HEK293 (cell line): ENCODE data around the gene HMGB1.

Experiments used
- CTCF ChIA-PET: fragments of 350-600 bp; formaldehyde crosslinking; extraction: SDS; loops from one replicate; lab custom pipeline; 2021; ENCODE audit warnings: antibody characterized with exemption; lab: Yijun Ruan, JAX
- POLR2A ChIA-PET: fragments of 300-600 bp; formaldehyde crosslinking; extraction: SDS; loops from one replicate; lab custom pipeline; 2020; ENCODE audit warnings: antibody characterized with exemption, inconsistent platforms; lab: Yijun Ruan, JAX
- H3K27ac ChIP-seq: fragments of 200-500 bp; sonication (Bioruptor generic); 2 replicates; pipeline ENCODE4 v1.5.1; 2014; ENCODE audit warnings: low read depth, low read length, control low read depth, inconsistent platforms; ENCODE audit errors: extremely low read depth
- H3K36me3 ChIP-seq, 2 experiments: fragments of 200-500 bp in 1 of 2; sonication (Bioruptor generic) in 1 of 2; 1 replicate in 1 of 2; 2 replicates in 1 of 2; pipeline ENCODE4 v1.5.1; 2014 to 2017; ENCODE audit warnings: inconsistent platforms in 2 of 2, low read length in 2 of 2; ENCODE audit not compliant: control insufficient read depth in 2 of 2, insufficient read depth in 1 of 2
- H3K4me1 ChIP-seq: fragments of 200-500 bp; sonication (Bioruptor generic); 2 replicates; pipeline ENCODE4 v1.5.1; 2014; ENCODE audit warnings: mild to moderate bottlenecking, low read length, inconsistent platforms; ENCODE audit not compliant: control insufficient read depth, insufficient read depth
- H3K4me3 ChIP-seq: 2 replicates; pipeline ENCODE4 v1.5.1; 2011; ENCODE audit warnings: low read depth, mild to moderate bottlenecking, control low read depth, low read length, moderate library complexity
- H3K9me3 ChIP-seq: fragments of 200-500 bp; sonication (Bioruptor generic); 2 replicates; pipeline ENCODE4 v1.5.1; 2014; ENCODE audit warnings: low read depth, low read length, inconsistent platforms; ENCODE audit not compliant: control insufficient read depth, insufficient read depth
- GLI4 ChIP-seq: fragments of 450-650 bp; formaldehyde crosslinking; IDR thresholded peaks from 2 replicates; pipeline ENCODE4 v1.5.1; 2016; ENCODE audit warnings: missing biosample characterization, missing genetic modification characterization
- HIC1 ChIP-seq: fragments of 450-650 bp; formaldehyde crosslinking; IDR thresholded peaks from 2 replicates; pipeline ENCODE4 v1.5.1; 2016; ENCODE audit warnings: missing biosample characterization, missing genetic modification characterization
- HOXC10 ChIP-seq: sonication (generic); formaldehyde crosslinking; IDR thresholded peaks from 2 replicates; pipeline ENCODE4 v1.8.1; 2023; ENCODE audit warnings: mild to moderate bottlenecking, missing genetic modification reagents
- IKZF3 ChIP-seq: fragments of 450-650 bp; IDR thresholded peaks from 2 replicates; pipeline ENCODE4 v1.5.0; 2018; ENCODE audit warnings: missing biosample characterization, mild to moderate bottlenecking, missing genetic modification characterization, moderate library complexity
- OVOL3 ChIP-seq: fragments of 450-650 bp; formaldehyde crosslinking; IDR thresholded peaks from 2 replicates; pipeline ENCODE4 v1.5.1; 2016; ENCODE audit warnings: missing biosample characterization, missing genetic modification characterization
- SALL2 ChIP-seq: fragments of 450-650 bp; formaldehyde crosslinking; IDR thresholded peaks from 2 replicates; pipeline ENCODE4 v1.5.0; 2017; ENCODE audit warnings: missing biosample characterization, mild to moderate bottlenecking, missing genetic modification characterization, borderline replicate concordance
- SP3 ChIP-seq: fragments of 450-650 bp; formaldehyde crosslinking; IDR thresholded peaks from 2 replicates; pipeline ENCODE4 v1.5.1; 2016; ENCODE audit warnings: missing biosample characterization, missing genetic modification characterization
- YY2 ChIP-seq: fragments of 450-650 bp; formaldehyde crosslinking; IDR thresholded peaks from 2 replicates; pipeline ENCODE4 v1.5.1; 2016; ENCODE audit warnings: missing biosample characterization, missing genetic modification characterization
- ZBTB10 ChIP-seq: fragments of 450-650 bp; formaldehyde crosslinking; IDR thresholded peaks from 2 replicates; pipeline ENCODE4 v1.5.1; 2016; ENCODE audit warnings: missing biosample characterization, missing genetic modification characterization
- ZIC2 ChIP-seq: fragments of 450-650 bp; formaldehyde crosslinking; IDR thresholded peaks from 2 replicates; pipeline ENCODE4 v1.5.1; 2016; ENCODE audit warnings: missing biosample characterization, missing genetic modification characterization
- ZNF132 ChIP-seq: fragments of 450-650 bp; formaldehyde crosslinking; IDR thresholded peaks from 2 replicates; pipeline ENCODE4 v1.5.1; 2017; ENCODE audit warnings: missing biosample characterization, missing genetic modification characterization, borderline replicate concordance
- ZNF148 ChIP-seq: fragments of 450-650 bp; formaldehyde crosslinking; IDR thresholded peaks from 2 replicates; pipeline ENCODE4 v1.5.0; 2017; ENCODE audit warnings: missing biosample characterization, missing genetic modification characterization, borderline replicate concordance
- ZNF211 ChIP-seq: fragments of 450-650 bp; formaldehyde crosslinking; IDR thresholded peaks from 2 replicates; pipeline ENCODE4 v1.5.1; 2016; ENCODE audit warnings: low read depth, missing biosample characterization, missing genetic modification characterization
- ZNF239 ChIP-seq: fragments of 450-650 bp; formaldehyde crosslinking; IDR thresholded peaks from 2 replicates; pipeline ENCODE4 v1.5.1; 2016; ENCODE audit warnings: missing biosample characterization, missing genetic modification characterization
- ZNF26 ChIP-seq: fragments of 450-650 bp; formaldehyde crosslinking; IDR thresholded peaks from 2 replicates; pipeline ENCODE4 v1.5.1; 2016; ENCODE audit warnings: missing biosample characterization, missing genetic modification characterization
- ZNF423 ChIP-seq: fragments of 450-650 bp; formaldehyde crosslinking; IDR thresholded peaks from 2 replicates; pipeline ENCODE4 v1.5.1; 2016; ENCODE audit warnings: missing biosample characterization, missing genetic modification characterization
- ZNF473 ChIP-seq: fragments of 450-650 bp; formaldehyde crosslinking; IDR thresholded peaks from 2 replicates; pipeline ENCODE4 v1.5.1; 2017; ENCODE audit warnings: missing biosample characterization, missing genetic modification characterization
- ZNF501 ChIP-seq: fragments of 450-650 bp; formaldehyde crosslinking; IDR thresholded peaks from 2 replicates; pipeline ENCODE4 v1.5.1; 2016; ENCODE audit warnings: missing biosample characterization, missing genetic modification characterization
- ZNF510 ChIP-seq: fragments of 450-650 bp; formaldehyde crosslinking; IDR thresholded peaks from 2 replicates; pipeline ENCODE4 v1.5.1; 2018; ENCODE audit warnings: mild to moderate bottlenecking, missing genetic modification characterization, missing biosample characterization; ENCODE audit not compliant: insufficient replicate concordance
- ZNF513 ChIP-seq: fragments of 450-650 bp; IDR thresholded peaks from 2 replicates; pipeline ENCODE4 v1.5.1; 2018; ENCODE audit warnings: missing biosample characterization, missing genetic modification characterization
- ZNF660 ChIP-seq: fragments of 450-650 bp; IDR thresholded peaks from 2 replicates; pipeline ENCODE4 v1.5.1; 2018; ENCODE audit warnings: missing biosample characterization, mild to moderate bottlenecking, missing genetic modification characterization

HMGB1 gene

GRCh38 chr13:30457306-30457891 lies 8.3 kb downstream of the HMGB1 start:
- Histone ChIP-seq H3K4me3 (no peak overlapping the region), H3K27ac (no peak overlapping the region), H3K4me1 (no peaks in the 10 kb centered on the region), H3K36me3 (peaks cover 19 to 29% of the 10 kb centered on the region in 2 experiments), H3K9me3 (no peaks in the 10 kb centered on the region)
- POLR2A ChIA-PET: interaction anchor here (0.7 to 1.5 kb wide), 3 partner anchors 35 to 348 kb away, joined by 3 to 5 read pairs (median 3); partner anchors contain the start of genes UBE2L5 and USPL1
- TF ChIP-seq ZIC2 (tag by site-specific recombination): no peak
- TF ChIP-seq ZNF473: no peak
- CTCF ChIA-PET: interaction anchor here (0.7 kb wide), 1 partner anchor 763 kb away, joined by 3 read pairs; no protein-coding TSS in a partner anchor

- ChIA-PET POLR2A (no interaction called here), CTCF (no interaction called here)
- no peak overlapping the region for H3K27ac ChIP-seq
- no peak overlapping the region for H3K4me3 ChIP-seq
- H3K36me3 ChIP-seq: peaks cover 9 to 18% of the 10 kb centered on the region in 2 experiments
- no peak for TF ChIP-seq HOXC10 (CRISPR knock-in tag)
- no peak for TF ChIP-seq ZNF513 (tag by site-specific recombination)
- no peak for TF ChIP-seq ZBTB10 (tag by site-specific recombination)
- no peak for TF ChIP-seq HIC1
- TF ChIP-seq SALL2 (tag by site-specific recombination): no peak
- no peak for TF ChIP-seq ZNF660 (tag by site-specific recombination)
- TF ChIP-seq OVOL3 (tag by site-specific recombination): no peak
- no peak for TF ChIP-seq ZNF211
- TF ChIP-seq ZNF26 (tag by site-specific recombination): no peak
- no peaks in the 10 kb centered on the region for H3K4me1 ChIP-seq
- no peaks in the 10 kb centered on the region for H3K9me3 ChIP-seq
Measured at GRCh38 chr13:30456290-30456689, 9.4 kb downstream of the HMGB1 start.

GRCh38 chr13:30454991-30455390 lies 10.7 kb downstream of the HMGB1 start:
- no peaks in the 10 kb centered on the region for H3K9me3 ChIP-seq
- H3K27ac ChIP-seq: no peak overlapping the region
- ChIA-PET POLR2A (interaction anchor here (0.6 to 1.0 kb wide), 3 partner anchors 15 to 322 kb away, joined by 3 to 4 read pairs (median 3); no protein-coding TSS in a partner anchor), CTCF (interaction anchor here (1.0 kb wide), 1 partner anchor 322 kb away, joined by 3 read pairs; no protein-coding TSS in a partner anchor)
- H3K36me3 ChIP-seq: peaks cover 9 to 16% of the 10 kb centered on the region in 2 experiments
- no peak overlapping the region for H3K4me3 ChIP-seq
- H3K4me1 ChIP-seq: no peaks in the 10 kb centered on the region
- no peak for TF ChIP-seq SALL2 (tag by site-specific recombination)
- TF ChIP-seq YY2 (tag by site-specific recombination): no peak
- no peak for TF ChIP-seq ZNF501
- no peak for TF ChIP-seq SP3 (tag by site-specific recombination)
- no peak for TF ChIP-seq GLI4 (tag by site-specific recombination)
- no peak for TF ChIP-seq ZNF239
- no peak for TF ChIP-seq ZNF423 (tag by site-specific recombination)
- TF ChIP-seq ZNF510: no peak
- no peak for TF ChIP-seq IKZF3 (tag by site-specific recombination)
- TF ChIP-seq ZNF148 (tag by site-specific recombination): no peak
- TF ChIP-seq ZNF132 (tag by site-specific recombination): no peak
